T-cell (primary cell): ENCODE measurements around the gene CSE1L. TPM values are rescaled to one million over a fixed set of nuclear protein-coding genes. Genes with fewer than 3 reads are reported as not detected.

Experiments used
- ATAC-seq, 4 experiments: fragments of 200-7000 bp in 3 of 4; fragments of 150-1000 bp in 1 of 4; cut with Tn5 transposase; replicated peaks in 1 of 4; 1 replicate in 3 of 4; 2 replicates in 1 of 4; pipeline ENCODE4 v1.10.0; 2021; ENCODE audit warnings: moderate library complexity in 3 of 4, mild to moderate bottlenecking in 2 of 4, moderate number of reproducible peaks in 1 of 4
- CTCF ChIA-PET, 2 donors: fragments of 300-600 bp; sonication (Branson Sonifier 250); formaldehyde crosslinking; loops; one replicate each; lab custom pipeline; 2022; ENCODE audit warnings: antibody characterized with exemption in 2 of 2; lab: Charles Lee
- POLR2A ChIA-PET, 2 donors: fragments of 300-600 bp; sonication (Branson Sonifier 250); formaldehyde crosslinking; loops; one replicate each; lab custom pipeline; 2022; ENCODE audit warnings: antibody characterized with exemption in 2 of 2; lab: Charles Lee
- DNase-seq, 35 experiments: peaks; one replicate each; pipeline versions ENCODE4 v3.0.0 to v3.0.0-alpha.2; 2013 to 2023
- H3K27ac ChIP-seq: one replicate; pipeline ENCODE4 v1.5.1; 2013; ENCODE audit warnings: low read length
- H3K27me3 ChIP-seq, 2 experiments: replicated peaks in 1 of 2; 1 replicate in 1 of 2; 2 replicates in 1 of 2; pipeline versions ENCODE4 v1.6.1 to v1.7.0; 2013; ENCODE audit warnings: low read length in 1 of 2, mixed read lengths in 1 of 2; ENCODE audit not compliant: control insufficient read depth in 2 of 2, insufficient read depth in 2 of 2; ENCODE audit errors: extremely low read depth in 1 of 2
- H3K36me3 ChIP-seq, 2 donors: 1 replicate in 1 of 2; 2 replicates in 1 of 2; pipeline versions ENCODE4 v1.6.1 to v1.7.0; 2013; ENCODE audit warnings: low read length in 1 of 2; ENCODE audit not compliant: control insufficient read depth in 2 of 2, insufficient read depth in 1 of 2; ENCODE audit errors: extremely low read depth in 1 of 2
- H3K4me1 ChIP-seq, 2 experiments: 1 replicate in 1 of 2; 2 replicates in 1 of 2; pipeline versions ENCODE4 v1.6.1 to v1.7.0; 2013; ENCODE audit warnings: low read length in 2 of 2, mixed read lengths in 1 of 2; ENCODE audit not compliant: insufficient read depth in 2 of 2, control insufficient read depth in 1 of 2; ENCODE audit errors: extremely low read depth in 1 of 2
- H3K4me3 ChIP-seq, 2 donors: 1 replicate in 1 of 2; 2 replicates in 1 of 2; pipeline versions ENCODE4 v1.5.1 to v1.7.0; 2013; ENCODE audit warnings: mild to moderate bottlenecking in 2 of 2, low read length in 1 of 2, moderate library complexity in 1 of 2; ENCODE audit not compliant: control insufficient read depth in 1 of 2; ENCODE audit errors: extremely low read depth in 1 of 2
- H3K9me3 ChIP-seq: 2 replicates; pipeline ENCODE4 v1.7.0; 2013
- H3K27ac Mint-ChIP-seq, 2 donors: one replicate each; pipeline ENCODE4 v1.8.0; 2020 to 2021; ENCODE audit warnings: mild to moderate bottlenecking in 2 of 2, mixed read lengths in 2 of 2
- H3K27me3 Mint-ChIP-seq, 2 donors: one replicate each; pipeline ENCODE4 v1.8.0; 2021 to 2022; ENCODE audit warnings: mixed read lengths in 2 of 2
- H3K36me3 Mint-ChIP-seq: one replicate; pipeline ENCODE4 v1.8.0; 2021; ENCODE audit warnings: mixed read lengths
- H3K4me1 Mint-ChIP-seq, 3 donors: one replicate each; pipeline ENCODE4 v1.8.0; 2020 to 2022; ENCODE audit warnings: mixed read lengths in 3 of 3, mild to moderate bottlenecking in 1 of 3
- H3K4me3 Mint-ChIP-seq, 3 donors: one replicate each; pipeline ENCODE4 v1.8.0; 2020 to 2022; ENCODE audit warnings: mild to moderate bottlenecking in 3 of 3, mixed read lengths in 3 of 3, moderate library complexity in 3 of 3
- H3K9me3 Mint-ChIP-seq, 3 donors: one replicate each; pipeline ENCODE4 v1.8.0; 2020 to 2022; ENCODE audit warnings: mixed read lengths in 3 of 3
- WGBS: methylation state at CpG from one replicate; pipeline ENCODE4 v1.1.5; 2013; ENCODE audit warnings: missing lambda C conversion rate; ENCODE audit not compliant: insufficient coverage; 5-methylcytosine and 5-hydroxymethylcytosine counted together
- total RNA-seq, 35 experiments: library from RNA in 6 of 35; stranded (reverse) in 6 of 35; fragments of 120-200 nt in 1 of 35; gene quantifications; one replicate each; pipeline versions ENCODE4 v1.2.1 to v1.2.4 and lab custom pipeline; 2013 to 2026

Gene CSE1L
- total RNA-seq, 5 donors from 2014 or later (not counting 1 experiment from before 2014, with no cell fraction given), result 29.3 to 41.7 (median 37.4) TPM

DNA sequence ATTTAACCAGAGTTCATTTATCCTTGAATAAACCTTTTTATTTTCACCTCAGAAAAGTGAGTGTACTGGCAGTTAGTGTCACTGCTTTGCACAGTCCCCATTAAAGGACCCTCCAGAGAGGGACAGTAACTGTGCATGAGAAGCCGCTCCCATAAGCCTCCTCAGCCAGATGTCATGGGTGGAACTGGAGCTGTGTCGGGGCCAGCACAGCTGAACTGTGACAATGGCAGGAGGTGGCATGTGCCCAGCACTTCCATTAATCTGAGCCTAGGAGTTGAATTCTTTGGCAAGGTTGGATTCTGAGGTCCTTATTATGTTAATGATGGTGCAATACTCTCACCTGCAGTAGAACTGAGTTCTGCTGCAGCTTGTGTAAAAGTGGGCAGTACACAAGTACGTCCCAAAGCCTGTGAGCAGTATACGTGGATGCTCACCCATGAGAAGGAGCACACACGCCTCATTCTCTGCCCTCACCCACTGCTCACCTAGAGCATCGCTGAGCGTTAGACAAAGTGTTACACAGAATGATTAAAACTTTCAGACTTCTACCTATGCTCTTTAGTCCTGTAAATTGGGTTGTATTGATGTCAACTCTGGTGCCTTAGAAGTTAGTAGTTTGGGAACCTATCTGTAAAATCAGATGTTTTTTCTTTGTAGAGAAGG is 11.9 kb upstream of the CSE1L start:
- 100% methylated on average over 2 of the region's 7 CpGs for WGBS
- no peak overlapping the region for H3K4me3 Mint-ChIP-seq
- H3K9me3 Mint-ChIP-seq, result no peaks in the 10 kb centered on the region
- ATAC-seq (no peak), DNase-seq (no peak)
- Histone ChIP-seq H3K4me1 (peaks cover 16 to 20% of the 10 kb centered on the region in 2 experiments), H3K27me3 (no peaks in the 10 kb centered on the region), H3K27ac (no peak overlapping the region), H3K9me3 (no peaks in the 10 kb centered on the region), H3K4me3 (no peak overlapping the region), H3K36me3 (peaks cover 4 to 38% of the 10 kb centered on the region in 2 donors)
- ChIA-PET CTCF (no interaction called here), POLR2A (no interaction called here)
- no peaks in the 10 kb centered on the region for H3K27me3 Mint-ChIP-seq
- peaks cover 20% of the 10 kb centered on the region for H3K36me3 Mint-ChIP-seq
- H3K4me1 Mint-ChIP-seq, result peaks cover 11 to 15% (median 15%) of the 10 kb centered on the region in 3 donors
- H3K27ac Mint-ChIP-seq, result no peak overlapping the region

DNA sequence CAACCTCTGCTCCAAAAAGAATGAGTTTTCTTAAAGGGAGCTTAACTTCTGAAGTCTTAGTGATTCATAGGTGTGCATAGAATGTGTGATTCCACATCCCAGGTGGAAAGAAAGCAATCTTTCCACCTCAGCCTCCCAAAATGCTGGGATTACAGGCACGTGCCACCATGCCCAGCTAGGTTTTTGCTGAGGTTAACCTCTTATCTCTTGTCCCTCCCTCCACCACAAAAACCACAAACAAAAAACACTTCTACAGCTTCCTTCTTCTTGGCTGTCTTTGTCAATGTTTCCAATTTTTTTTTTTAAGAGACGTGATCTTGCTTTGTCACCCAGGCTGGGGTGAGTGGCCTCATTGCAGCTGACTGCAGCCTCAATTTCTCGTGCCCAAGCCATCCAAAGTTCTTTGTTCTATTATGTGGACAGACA is 8.1 kb upstream of the CSE1L start:
- Histone ChIP-seq H3K27ac (peak overlapping the region; percentile 17), H3K36me3 (peaks cover 2 to 18% of the 10 kb centered on the region in 2 donors), H3K4me1 (peaks cover 16 to 22% of the 10 kb centered on the region in 2 experiments), H3K27me3 (no peaks in the 10 kb centered on the region), H3K9me3 (no peaks in the 10 kb centered on the region), H3K4me3 (no peak overlapping the region)
- Mint-ChIP-seq H3K4me3 (peak overlapping the region; percentile 7 to 29 (median 10)), H3K9me3 (no peaks in the 10 kb centered on the region), H3K27me3 (no peaks in the 10 kb centered on the region), H3K27ac (peak overlapping the region; percentile 76 to 92), H3K36me3 (peaks cover 10% of the 10 kb centered on the region), H3K4me1 (peaks cover 11 to 19% (median 18%) of the 10 kb centered on the region in 3 donors)
- CTCF ChIA-PET, result interaction anchor here in 1 of 2 donors (0.9 kb wide), 1 partner anchor 21 kb away, joined by 6 read pairs; no protein-coding TSS in a partner anchor
- ATAC-seq (peak; percentile 45 to 73 (median 62)), DNase-seq (peak in 5 of 35 experiments; percentile 3 to 35 (median 4))
- WGBS, result 0% methylated on average over 1 of the region's 3 CpGs
- POLR2A ChIA-PET, result interaction anchor here in 1 of 2 donors (1.2 kb wide), 1 partner anchor 8 kb away, joined by 3 read pairs; the partner anchor contains the start of gene CSE1L

DNA sequence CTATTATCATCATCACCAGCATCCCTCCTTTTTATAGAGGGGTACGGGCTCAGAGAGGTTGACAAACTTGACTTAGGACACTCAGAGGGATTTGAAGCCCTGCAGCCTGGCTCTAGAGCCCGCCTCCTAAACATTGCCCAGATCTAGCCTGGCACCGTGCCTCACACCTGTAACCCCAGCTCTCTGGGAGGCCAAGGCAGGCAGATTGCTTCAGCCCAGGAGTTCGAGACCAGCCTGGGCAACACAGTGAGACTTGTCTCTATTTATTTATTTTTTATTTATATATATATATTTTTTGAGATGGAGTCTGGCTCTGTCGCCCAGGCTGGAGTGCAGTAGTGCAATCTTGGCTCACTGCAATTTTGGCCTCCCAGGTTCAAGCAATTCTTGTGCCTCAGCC is 6.3 kb upstream of the CSE1L start:
- ATAC-seq (no peak), DNase-seq (no peak)
- H3K4me3 Mint-ChIP-seq, result no peak overlapping the region
- WGBS, result 100% methylated on average over 1 of the region's 5 CpGs
- H3K36me3 Mint-ChIP-seq, result peaks cover 3% of the 10 kb centered on the region
- no peaks in the 10 kb centered on the region for H3K27me3 Mint-ChIP-seq
- H3K4me1 Mint-ChIP-seq, result peaks cover 11 to 20% (median 18%) of the 10 kb centered on the region in 3 donors
- POLR2A ChIA-PET, result no interaction called here
- H3K9me3 ChIP-seq, result no peaks in the 10 kb centered on the region
- no peak overlapping the region for H3K27ac Mint-ChIP-seq
- no peaks in the 10 kb centered on the region for H3K27me3 ChIP-seq
- H3K36me3 ChIP-seq, result peaks cover 0 to 4% of the 10 kb centered on the region in 2 donors
- no peaks in the 10 kb centered on the region for H3K9me3 Mint-ChIP-seq
- peaks cover 16 to 22% of the 10 kb centered on the region in 2 experiments for H3K4me1 ChIP-seq
- CTCF ChIA-PET, result no interaction called here
- H3K4me3 ChIP-seq, result no peak overlapping the region
- no peak overlapping the region for H3K27ac ChIP-seq

DNA sequence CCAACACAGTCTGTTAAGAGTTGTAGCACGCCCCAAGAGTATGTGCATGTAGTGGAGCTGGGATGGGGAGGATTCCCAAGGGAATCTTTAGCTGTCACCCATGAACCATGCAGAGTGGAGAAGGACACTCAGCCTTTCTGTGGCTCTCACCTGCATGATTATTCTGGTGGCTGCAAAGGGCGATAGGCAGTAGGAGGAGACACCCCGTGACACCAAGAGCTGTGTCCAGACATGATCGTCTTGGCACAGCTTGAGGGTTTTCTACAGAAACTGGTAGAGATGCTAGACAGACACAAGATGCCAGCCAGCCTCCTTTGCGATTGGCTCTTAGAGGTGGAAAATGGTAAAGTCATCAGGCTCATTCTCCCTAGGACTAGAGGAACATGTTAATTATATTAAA is 3.1 kb upstream of the CSE1L start:
- no peaks in the 10 kb centered on the region for H3K27me3 ChIP-seq
- no peak for DNase-seq
- CTCF ChIA-PET, result no interaction called here
- no peaks in the 10 kb centered on the region for H3K9me3 Mint-ChIP-seq
- H3K4me3 Mint-ChIP-seq, result no peak overlapping the region
- H3K27ac Mint-ChIP-seq, result no peak overlapping the region
- no peak overlapping the region for H3K4me3 ChIP-seq
- no peaks in the 10 kb centered on the region for H3K9me3 ChIP-seq
- peaks cover 27 to 32% (median 32%) of the 10 kb centered on the region in 3 donors for H3K4me1 Mint-ChIP-seq
- H3K27me3 Mint-ChIP-seq, result no peaks in the 10 kb centered on the region
- no peaks in the 10 kb centered on the region for H3K36me3 ChIP-seq
- POLR2A ChIA-PET, result no interaction called here
- 97% methylated on average over 4 of the region's 5 CpGs for WGBS
- H3K27ac ChIP-seq, result no peak overlapping the region
- ATAC-seq, result no peak
- H3K36me3 Mint-ChIP-seq, result no peaks in the 10 kb centered on the region
- H3K4me1 ChIP-seq, result peaks cover 15 to 37% of the 10 kb centered on the region in 2 experiments

DNA sequence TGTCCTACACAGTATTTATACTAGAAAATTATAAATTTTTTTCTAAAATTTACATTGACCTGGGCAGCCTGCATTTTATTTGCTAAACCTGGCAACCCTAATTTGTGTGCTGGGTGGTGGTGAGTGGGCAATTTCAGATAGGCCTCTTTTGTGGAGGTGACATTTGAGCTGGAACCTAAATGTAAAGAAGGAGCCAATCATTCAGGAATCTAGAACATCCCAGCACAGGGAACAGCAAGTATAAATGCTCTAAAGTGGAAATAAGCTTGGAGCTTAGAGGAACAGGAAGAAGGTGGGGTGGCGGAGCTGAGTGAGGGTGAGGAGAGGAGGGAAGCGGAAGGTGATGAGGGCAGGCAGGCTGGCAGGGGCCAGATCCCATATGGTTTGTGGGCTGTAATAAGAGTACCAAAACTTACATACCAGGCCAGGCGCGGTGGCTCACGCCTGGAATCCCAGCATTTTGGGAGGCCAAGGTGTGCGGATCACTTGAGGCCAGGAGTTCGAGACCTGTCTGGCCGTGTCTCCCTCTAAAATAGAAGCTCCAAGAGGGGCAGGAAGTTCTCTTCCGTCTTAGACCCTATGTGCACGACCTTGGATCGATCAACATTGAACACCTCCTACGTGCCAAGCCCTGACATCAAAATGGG is 549 bp upstream of the CSE1L start:
- ChIA-PET POLR2A (interaction anchor here (0.6 to 1.1 kb wide), 2 partner anchors 8 to 13 kb away, joined by 3 to 4 read pairs; no protein-coding TSS in a partner anchor), CTCF (interaction anchor here in 1 of 2 donors (0.6 kb wide), 1 partner anchor 53 kb away, joined by 3 read pairs; no protein-coding TSS in a partner anchor)
- Mint-ChIP-seq H3K4me1 (peaks cover 36 to 43% (median 37%) of the 10 kb centered on the region in 3 donors), H3K9me3 (no peaks in the 10 kb centered on the region), H3K27ac (peak overlapping the region; percentile 96 to 99), H3K27me3 (no peaks in the 10 kb centered on the region), H3K4me3 (peak overlapping the region; percentile 94 to 97 (median 97)), H3K36me3 (peaks cover 3% of the 10 kb centered on the region)
- Histone ChIP-seq H3K27ac (peak overlapping the region; percentile 97), H3K4me1 (peaks cover 16 to 24% of the 10 kb centered on the region in 2 experiments), H3K36me3 (no peaks in the 10 kb centered on the region), H3K9me3 (no peaks in the 10 kb centered on the region), H3K27me3 (no peaks in the 10 kb centered on the region), H3K4me3 (peak overlapping the region; percentile 85 to 100)
- 5% methylated on average over 11 of the region's 12 CpGs for WGBS
- peak in 2 of 4 experiments; percentile 0 to 2 for ATAC-seq
- peak in 11 of 35 experiments; percentile 1 to 45 (median 7) for DNase-seq

DNA sequence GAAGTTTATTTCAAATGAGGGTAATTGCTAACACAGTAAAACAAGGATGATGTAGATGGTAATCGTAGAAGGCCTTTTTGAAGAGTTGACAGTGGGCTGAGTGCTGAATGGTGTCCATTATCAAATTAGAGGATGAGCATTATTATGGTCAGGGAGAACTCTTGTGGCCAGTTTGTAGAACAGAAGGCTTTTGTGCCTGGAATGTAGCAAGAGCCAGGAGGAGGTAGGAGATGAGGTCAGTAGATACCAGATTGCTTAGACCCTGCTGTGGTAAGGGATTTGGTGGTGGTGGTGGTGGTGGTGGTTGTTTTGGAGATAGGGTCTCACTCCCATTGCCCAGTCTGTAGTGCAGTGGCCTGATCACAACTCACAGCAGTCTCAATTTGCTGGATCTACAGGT is 6.2 kb downstream of the CSE1L start:
- CTCF ChIA-PET, result no interaction called here
- POLR2A ChIA-PET, result no interaction called here
- Mint-ChIP-seq H3K4me1 (peaks cover 57 to 76% (median 75%) of the 10 kb centered on the region in 3 donors), H3K27ac (no peak overlapping the region), H3K9me3 (no peaks in the 10 kb centered on the region), H3K4me3 (no peak overlapping the region), H3K27me3 (no peaks in the 10 kb centered on the region), H3K36me3 (peaks cover 10% of the 10 kb centered on the region)
- Histone ChIP-seq H3K27me3 (no peaks in the 10 kb centered on the region), H3K4me3 (no peak overlapping the region), H3K9me3 (no peaks in the 10 kb centered on the region), H3K36me3 (peaks cover 0 to 7% of the 10 kb centered on the region in 2 donors), H3K27ac (no peak overlapping the region), H3K4me1 (peaks cover 14 to 37% of the 10 kb centered on the region in 2 experiments)
- DNase-seq (no peak), ATAC-seq (no peak)
- WGBS, result 100% methylated on average over 1 of the region's 1 CpG
